NOMO-1 (cell line): ENCODE measurements around the gene TERB1.
A peak's percentile ranks its signal among the peaks of the same experiment; 100 is the strongest.

Experiments
- DNase-seq, 2 experiments: peaks; one replicate each; lab custom pipeline; 2025; ENCODE audit not compliant: unreplicated experiment in 2 of 2; lab: John Stamatoyannopoulos, UW

TERB1 gene, protein sequence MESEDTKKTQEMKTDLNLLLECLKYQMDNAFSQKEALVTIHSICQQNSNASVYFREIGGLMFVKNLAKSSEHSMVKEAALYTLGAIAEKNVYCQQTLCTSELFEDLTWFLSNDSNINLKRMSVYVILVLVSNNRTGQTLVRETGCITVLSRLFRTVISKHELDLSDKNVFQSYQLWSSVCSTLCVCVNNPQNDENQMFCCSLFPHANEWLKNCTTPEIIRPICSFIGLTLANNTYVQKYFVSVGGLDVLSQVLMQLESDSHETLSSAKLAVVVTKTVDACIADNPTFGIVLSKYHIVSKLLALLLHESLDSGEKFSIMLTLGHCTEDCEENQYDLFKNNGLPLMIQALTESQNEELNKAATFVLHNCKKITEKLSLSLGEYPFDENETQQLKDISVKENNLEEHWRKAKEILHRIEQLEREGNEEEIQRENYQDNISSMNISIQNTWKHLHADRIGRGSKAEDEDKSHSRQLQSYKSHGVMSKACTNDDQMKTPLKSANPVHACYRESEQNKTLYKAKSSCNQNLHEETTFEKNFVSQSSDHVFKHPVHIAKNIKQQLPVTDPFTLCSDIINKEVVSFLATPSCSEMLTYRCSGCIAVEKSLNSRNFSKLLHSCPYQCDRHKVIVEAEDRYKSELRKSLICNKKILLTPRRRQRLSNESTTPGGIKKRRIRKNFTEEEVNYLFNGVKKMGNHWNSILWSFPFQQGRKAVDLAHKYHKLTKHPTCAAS

DNA sequence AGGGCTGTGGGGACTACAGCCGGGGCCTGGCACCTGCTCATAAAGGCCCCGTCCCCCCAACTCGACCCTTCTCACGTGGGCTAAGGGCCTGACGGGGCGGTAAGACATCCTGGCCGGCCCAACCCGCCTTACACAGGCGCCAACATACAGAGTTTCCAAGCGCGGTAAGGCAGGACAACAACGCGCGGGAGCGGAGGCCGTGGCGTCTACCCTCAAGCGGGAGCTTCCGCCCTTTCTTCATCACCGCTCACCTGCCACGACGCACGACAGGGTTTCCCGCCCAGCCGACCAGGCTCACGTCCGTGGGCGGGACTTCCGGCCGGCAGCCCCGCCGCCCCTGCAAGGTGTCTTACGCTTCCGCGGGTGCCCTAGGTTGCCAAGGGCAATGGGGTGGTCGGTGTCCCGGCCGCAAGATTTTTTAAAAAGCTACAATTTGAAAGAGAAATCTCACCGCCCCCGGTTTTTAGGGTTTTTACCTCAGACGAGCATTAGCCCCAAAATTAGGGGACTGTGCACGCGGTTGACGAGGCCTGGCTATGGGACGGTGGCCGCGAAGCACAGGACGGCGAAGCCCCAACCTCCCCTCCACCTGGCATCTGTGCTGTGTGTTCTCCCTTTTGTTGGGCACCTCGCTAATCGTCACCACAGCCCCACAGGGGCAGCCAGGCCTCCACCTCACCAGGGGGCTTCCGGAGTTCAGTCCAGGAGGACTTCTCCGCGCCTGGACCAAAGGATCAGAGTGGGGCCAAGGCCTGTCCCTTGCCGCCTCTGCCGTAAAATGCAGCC is at the start of gene TERB1:
TERB1 (minus strand) TSS at position 265 of the 786 bp plus-strand sequence. CDS start 4,786 bp downstream, outside the sequence.
- DNase-seq, result no peak

DNA sequence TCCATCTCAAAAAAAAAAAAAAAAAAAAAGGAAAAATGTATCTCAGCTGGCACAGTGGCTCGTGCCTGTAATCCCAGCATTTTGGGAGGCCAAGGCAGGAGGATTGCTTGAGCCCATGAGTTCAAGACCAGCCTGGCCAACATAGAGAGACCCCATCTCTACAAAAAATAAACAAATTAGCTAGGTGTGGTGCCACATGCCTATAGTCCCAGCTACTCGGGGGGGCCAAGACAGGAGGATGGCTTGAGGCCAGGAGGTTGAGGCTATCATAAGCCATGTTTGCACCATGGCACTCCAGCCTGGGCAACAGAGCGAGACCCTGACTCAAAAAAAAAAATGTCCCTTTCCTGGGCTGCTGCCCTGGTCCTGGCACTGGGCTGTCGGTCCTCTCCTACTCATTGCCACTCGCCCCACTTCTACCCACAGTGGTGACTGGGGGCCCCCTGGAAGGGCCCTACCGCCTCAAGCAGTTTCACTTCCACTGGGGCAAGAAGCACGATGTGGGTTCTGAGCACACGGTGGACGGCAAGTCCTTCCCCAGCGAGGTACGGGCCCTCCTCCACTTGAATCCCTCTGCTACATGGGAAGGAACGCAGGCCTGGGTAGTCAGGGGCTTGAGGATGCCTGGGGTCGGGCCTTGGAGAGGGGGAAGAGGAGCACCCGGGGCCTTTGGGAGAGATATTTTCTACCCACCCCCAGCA is 48.9 kb upstream of the TERB1 start:
- peak; percentile 50 to 55 for DNase-seq

DNA sequence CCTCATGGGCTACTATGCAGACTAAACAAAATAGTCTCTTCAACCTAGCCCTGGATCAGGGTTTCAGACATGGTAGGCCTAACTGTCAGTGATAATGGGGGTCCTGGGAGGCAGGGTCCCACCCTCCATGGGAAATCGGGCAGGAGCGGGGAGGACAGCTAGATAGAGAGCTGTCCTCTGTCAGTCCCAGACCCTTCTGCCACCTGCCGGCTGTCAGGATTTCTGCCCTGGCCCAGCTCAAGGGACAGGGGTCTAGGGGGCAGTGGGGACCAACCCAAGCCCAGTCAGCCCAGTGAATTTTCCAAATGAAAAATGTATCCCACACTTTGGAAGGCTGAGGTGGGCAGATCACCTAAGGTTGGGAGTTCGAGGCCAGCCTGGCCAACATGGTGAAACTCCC is 48.2 kb upstream of the TERB1 start:
- no peak for DNase-seq

DNA sequence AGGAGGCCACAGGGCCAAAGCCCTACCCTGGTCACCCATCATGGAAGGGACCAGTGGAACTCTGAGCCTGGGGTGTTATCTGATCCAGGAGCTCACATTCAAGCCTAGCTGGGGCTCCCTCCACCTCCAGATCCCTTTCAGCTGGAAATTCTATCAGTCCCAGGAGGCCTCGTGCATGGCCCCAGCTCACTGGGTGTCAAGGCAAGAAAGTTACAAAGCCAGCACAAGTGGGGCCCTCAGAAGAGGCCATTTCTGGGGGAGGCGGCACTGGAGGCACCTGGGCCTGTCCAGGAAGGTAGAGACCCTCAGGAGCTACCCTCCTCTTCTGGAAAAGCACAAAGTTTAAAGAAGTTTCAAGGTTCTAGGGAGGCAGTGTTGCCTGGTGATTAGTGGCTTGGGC is 47.6 kb upstream of the TERB1 start:
- DNase-seq, result no peak

DNA sequence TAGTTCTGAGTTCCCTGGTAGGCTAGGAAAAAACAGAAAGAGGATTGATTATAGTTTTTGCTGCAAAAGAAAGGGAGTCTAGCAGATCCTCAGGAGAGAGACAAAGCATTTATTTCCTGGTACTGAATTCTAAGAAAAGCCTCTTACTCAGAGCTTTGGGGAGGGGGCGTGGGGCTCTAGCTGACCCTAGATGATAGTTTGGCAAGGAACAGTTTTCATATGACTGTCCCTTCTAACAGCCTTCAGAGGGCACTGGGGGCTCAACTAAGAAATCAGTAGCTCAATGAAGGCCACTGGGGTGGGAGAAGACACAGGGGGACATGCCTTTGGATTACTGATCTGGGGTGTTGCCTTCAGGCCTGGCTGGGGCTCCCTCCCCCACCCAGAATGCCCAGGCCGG is 46.8 kb upstream of the TERB1 start:
- no peak for DNase-seq

DNA sequence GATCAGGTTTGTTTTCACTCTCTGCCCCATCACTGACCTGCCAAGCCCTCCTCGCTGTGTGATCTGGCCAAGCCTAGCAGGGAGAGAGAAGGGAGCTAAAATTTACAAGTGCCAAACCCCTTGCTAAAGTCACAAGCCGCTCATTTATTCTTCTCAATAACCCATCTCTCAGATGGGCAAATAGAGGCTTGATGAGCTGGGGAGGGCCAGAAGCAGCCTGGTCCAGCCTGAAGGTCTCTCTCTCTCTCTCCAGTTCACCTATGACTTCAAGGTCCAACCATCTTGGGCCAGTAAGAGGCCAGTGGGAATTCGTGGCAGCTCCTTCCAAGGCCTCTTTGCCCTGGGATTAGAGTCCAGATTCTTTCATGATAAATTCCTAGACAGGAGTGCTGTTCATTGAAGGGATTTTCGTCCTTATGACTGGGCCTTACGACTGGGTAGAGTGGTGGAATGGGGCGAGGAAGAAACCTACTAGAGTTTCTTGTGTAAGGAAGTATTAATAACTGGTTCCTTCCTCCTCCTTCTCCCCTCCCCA is 46.2 kb upstream of the TERB1 start:
- no peak for DNase-seq

DNA sequence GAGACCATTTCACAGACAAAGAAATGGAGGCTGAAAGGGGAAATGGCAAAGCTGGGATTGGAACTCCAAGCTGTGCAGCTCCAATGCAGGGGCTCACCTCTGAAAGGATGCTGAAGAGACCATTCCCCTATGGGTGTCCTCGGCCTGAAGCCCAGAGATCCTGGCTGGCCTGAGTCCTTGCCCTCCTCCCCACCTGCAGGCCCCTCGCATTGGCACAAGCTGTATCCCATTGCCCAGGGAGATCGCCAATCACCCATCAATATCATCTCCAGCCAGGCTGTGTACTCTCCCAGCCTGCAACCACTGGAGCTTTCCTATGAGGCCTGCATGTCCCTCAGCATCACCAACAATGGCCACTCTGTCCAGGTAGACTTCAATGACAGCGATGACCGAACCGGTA is 45.4 kb upstream of the TERB1 start:
- DNase-seq, result no peak

DNA sequence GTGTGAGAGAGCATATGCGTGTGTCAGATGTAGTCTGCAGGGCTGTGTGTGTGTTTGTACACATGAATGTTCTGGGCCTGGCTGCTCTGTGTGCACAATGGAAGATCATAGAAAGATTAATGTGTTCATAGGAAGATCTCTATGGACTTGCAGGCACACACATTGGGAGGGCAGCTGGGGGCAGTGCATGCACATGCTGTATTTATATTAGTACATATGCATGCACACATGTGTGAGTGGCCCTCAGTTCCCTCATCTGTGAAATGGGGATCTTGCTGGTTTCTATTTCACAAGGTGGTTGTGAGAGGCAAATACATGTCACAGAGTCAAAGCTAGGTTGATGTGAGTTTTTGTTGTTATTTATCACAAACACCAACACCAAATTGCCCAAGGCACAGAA is 44.9 kb upstream of the TERB1 start:
- DNase-seq, result no peak

DNA sequence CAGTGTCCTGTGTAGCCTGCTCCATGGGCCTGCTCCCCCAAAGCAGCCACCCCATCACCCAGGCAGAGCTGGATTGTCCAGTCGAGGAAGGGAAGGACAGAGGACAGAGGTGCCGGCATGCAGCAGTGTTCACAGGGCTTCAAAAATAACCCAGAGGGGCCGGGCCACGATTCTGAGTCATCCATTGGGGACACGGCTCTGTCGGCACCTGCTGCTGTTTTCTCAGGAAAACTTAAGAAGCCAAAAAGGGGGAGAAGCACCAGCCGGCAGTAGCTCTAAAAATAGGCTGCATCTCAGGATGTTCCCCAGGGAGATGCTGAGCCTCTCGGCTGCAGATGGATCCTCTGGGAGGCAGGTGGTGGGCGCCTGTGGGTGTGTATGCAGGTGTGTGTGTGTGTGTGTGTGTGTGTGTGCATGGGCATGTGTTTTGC is 44.4 kb upstream of the TERB1 start:
- no peak for DNase-seq

DNA sequence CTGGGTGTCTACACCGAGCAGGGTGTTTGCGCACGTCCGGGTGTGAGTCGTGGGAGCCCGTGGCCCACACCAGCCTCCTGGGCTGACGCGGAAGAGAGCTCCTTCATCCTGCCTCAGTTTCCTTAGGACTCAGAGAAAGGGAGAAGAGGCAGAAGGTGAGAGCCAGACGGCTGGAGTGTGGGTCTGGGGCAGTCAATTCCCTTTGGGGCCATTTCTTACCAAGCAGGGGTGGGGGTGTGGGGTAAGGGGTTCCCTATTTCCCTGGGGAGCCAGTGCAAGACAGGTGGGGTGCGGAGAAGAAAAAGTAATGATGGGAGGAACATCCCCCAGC is 43.7 kb upstream of the TERB1 start:
- no peak for DNase-seq

DNA sequence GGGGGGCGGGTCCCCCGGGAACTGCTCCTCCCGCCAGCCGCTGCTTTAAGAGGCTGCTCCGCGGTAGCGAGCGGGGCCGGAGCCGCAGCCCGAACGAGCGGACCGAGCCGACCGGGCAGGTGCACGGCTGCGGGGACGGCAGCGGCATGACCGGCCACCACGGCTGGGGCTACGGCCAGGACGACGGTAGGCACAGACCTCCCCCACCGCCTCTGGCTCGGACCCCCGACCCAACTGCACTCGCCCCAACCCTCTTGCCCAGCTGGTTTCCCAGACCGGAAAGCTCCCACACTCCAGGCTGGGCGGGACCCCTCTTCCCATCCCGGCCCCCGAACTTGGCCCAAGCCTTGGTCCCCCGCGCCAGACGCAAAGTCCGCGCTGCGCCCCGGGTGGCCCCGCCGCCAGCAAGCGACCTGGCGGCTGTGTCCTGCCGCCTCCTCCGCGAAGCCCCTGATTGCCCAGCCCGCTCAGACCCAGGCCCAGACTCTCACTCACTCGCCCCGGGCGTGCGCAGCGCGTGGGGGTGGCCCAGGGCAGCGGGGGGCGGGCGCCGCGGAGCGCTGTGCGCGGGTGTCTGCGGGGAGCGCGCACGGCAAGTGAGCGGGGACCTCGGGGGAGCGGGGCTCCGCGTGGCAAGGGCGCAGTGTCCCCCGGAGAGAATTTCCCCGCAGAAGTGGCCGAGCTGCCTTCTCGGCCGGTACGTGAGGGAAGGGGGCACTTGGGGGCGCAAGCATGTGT is 43.1 kb upstream of the TERB1 start, which contains the start of gene CA7:
CA7 (plus strand) TSS at position 73 of the 738 bp plus-strand sequence; CDS start at position 147, 74 bp downstream.
- DNase-seq, result no peak

DNA sequence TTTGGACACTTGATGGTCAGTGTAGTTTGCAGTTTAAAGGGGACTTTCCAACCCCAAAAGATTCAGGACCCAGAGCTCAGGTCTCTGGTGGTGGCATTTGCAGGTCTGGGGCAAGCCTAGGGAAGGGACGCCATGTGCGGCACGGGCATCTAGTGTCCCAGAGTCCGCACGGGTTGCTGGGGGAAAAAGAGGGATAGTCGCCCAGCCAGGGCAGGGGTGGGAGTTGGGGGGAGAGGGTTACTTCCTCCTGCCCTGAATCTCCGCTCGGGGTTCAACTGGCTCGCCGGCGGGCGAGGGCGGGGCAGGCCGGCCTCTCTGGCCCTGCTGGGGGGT is 42.6 kb upstream of the TERB1 start:
- DNase-seq, result no peak

DNA sequence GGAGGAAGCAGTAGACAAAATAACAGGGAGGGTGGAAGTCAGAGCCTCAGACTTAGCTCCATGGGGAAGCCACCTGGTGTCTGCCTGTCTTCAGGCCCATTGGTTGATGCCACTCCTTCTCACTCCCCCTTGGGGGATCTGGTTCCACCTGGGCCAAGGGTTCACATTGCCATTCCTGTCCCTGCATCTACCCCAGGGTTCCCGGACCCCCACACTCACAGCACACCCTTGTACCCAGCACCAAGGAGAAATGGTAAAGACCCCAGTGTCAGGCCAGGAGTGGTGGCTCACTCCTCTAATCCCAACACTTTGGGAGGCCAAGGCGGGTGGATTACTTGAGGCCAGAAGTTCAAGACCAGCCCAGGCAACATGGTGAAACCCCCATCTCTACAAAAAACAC is 41.8 kb upstream of the TERB1 start:
- DNase-seq, result no peak

DNA sequence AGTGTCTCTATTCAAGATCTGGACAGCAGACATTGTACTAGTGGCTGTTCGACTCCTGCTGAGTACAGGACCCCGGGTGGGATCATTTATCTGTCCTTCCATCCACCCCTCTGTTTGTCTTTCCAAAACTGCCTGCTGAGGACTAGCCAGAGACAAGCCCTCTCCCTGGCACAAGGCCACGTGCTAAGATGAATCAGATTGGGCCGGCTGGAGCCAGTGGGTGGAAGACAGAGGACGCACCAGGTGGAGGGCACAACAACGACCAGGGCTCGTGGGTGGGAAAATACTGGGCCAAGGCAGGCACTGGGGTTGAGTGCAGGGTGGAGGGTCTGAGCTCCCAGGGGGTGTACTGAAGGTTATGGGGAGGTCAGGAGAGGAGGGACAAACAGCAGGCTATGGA is 41.4 kb upstream of the TERB1 start:
- DNase-seq, result no peak

DNA sequence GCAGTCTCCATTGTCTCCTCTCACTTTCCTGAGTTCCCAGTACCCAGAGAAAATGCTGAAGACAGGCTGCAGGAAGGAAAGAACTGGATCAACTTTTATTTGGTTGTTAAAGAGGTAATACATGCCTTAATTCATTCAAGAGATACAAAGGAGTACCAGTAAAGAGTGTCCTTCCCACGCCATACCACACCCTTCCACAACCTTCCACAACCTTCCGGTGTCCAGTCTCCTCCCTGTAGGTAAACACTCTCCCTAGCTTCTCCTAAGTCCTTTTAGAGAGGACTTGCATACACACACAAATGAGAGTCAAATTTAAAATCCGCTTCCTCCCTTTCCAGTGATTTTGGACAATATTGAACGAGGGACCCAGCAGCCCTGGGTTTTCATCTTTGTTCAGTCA is 40.0 kb upstream of the TERB1 start:
- DNase-seq, result no peak

DNA sequence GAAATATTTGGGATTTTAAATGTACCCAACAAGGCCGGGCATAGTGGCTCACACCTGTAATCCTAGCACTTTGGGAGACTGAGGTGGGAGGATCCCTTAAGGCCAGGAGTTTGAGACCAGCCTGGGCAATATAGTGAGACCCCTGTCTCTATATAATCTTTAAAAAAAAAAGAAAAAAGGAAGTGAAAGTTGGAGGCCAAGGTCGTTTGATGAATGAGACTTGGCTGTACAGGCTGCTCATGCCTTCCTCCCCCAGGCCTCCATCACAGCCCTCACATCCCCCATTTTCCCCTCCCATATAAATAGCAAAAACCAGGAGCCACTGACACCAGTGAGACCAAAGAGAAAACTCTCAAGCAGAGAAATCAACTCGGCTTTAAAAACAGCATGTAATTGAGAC is 39.5 kb upstream of the TERB1 start:
- DNase-seq, result peak in 1 of 2 experiments; percentile 19

DNA sequence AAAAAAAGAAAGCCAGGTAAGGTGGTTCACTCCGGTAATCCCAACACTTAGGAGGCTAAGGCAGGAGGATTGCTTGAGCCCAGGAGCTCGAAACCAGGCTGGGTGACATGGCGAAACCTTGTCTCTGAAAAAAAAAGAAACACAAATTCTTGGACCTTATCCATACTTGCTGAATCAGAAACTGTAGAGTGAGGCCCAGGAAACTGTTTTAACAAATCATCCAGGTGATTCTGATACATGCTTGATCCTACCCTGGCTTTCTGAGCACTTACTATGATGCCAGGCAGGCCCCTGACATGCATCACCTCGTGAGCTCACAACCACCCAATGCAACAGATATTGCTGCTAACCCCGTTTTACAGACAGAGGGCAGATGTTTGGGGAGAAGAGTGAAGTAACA is 33.4 kb upstream of the TERB1 start:
- DNase-seq, result no peak

DNA sequence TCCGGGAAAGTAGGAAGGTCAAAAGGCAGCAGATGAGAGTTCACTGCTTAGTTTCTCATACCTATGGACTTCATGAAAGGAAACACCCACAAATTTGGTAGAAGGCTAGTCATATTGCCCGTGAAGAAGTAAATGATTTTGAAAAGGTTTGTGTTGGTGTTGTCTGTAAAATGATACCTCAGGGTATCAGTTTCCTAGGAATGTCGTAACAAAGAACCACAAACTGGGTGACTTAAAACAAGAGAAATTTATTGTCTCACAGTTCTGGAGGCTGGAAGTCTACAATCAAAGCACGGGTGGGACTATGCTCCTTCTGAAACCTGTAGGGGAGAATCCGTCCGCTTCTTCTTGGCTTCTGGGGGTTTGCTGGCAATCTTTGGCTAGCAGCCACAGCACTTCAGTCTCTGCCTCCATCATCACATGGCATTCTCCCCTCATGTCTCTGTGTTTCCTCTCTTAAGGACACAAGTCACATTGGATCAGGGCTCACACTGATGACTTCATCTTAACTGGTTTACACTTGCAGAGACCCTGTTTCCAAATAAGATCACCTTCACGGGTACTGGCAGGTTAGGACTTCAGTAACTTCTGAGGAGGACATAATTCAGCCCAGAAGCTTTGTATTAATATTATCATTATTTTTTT is 31.4 kb upstream of the TERB1 start:
- DNase-seq, result no peak

DNA sequence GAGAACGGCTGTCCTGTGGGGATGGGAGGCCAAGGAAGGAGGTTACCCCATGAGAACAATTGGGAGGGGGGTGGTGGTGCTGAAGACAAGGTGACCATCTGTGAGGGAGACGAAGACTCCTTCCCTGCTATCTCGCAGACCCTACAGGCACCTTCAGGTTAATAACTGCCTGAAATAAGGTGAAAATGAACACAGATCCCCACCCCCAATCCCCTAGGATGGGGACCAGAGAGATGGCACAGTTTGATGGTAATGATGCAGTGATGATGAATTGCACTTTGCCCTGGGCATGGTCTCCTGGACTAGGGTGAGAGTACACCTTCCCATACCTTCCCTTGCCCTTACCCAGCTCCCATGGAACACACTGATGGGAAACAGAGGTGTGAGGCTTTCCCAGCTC is 30.8 kb upstream of the TERB1 start:
- no peak for DNase-seq
